OCI-LY7 (cell line): Measurements from ENCODE around the gene ING1. TPM values are rescaled to one million over a fixed set of nuclear protein-coding genes. Genes with fewer than 3 reads are reported as not detected.
A peak's percentile ranks its signal among the peaks of the same experiment; 100 is the strongest.

Experiments
- BruUV-seq: library from RNA; stranded (reverse); fragments of 400-500 nt; replicated peaks from 2 replicates; lab custom pipeline; 2021; lab: Mats Ljungman, UMichigan
- CTCF ChIA-PET: fragments of 300-600 bp; sonication (Branson Sonifier 250); formaldehyde crosslinking; loops from one replicate; lab custom pipeline; 2022; ENCODE audit warnings: antibody characterized with exemption; ENCODE audit not compliant: unreplicated experiment; lab: Charles Lee
- POLR2A ChIA-PET: fragments of 300-600 bp; sonication (Branson Sonifier 250); formaldehyde crosslinking; loops from one replicate; lab custom pipeline; 2022; ENCODE audit warnings: antibody characterized with exemption; lab: Charles Lee
- DNase-seq: peaks from one replicate; pipeline ENCODE4 v3.0.0-alpha.2; 2015; ENCODE audit warnings: low spot score
- H2AFZ ChIP-seq: fragments of 200-600 bp; sonication (generic), shearing (Covaris generic); 2 replicates; pipeline ENCODE4 v1.6.1; 2014; ENCODE audit warnings: mild to moderate bottlenecking, antibody characterized with exemption, low read length, moderate library complexity
- H3K27ac ChIP-seq: fragments of 200-600 bp; sonication (generic); 2 replicates; pipeline ENCODE4 v1.5.1; 2014; ENCODE audit warnings: mixed run types, low read depth, mild to moderate bottlenecking, moderate library complexity, low read length, inconsistent platforms; ENCODE audit not compliant: poor library complexity, severe bottlenecking
- H3K36me3 ChIP-seq: fragments of 200-600 bp; sonication (generic); 2 replicates; pipeline ENCODE4 v1.6.1; 2014; ENCODE audit warnings: mild to moderate bottlenecking, antibody characterized with exemption, low read length, moderate library complexity, mixed read lengths; ENCODE audit not compliant: insufficient read depth
- H3K4me1 ChIP-seq: fragments of 200-600 bp; sonication (generic); 2 replicates; pipeline ENCODE4 v1.5.1; 2014; ENCODE audit warnings: mild to moderate bottlenecking, low read length; ENCODE audit not compliant: insufficient read depth, poor library complexity, severe bottlenecking
- H3K4me2 ChIP-seq: fragments of 200-600 bp; sonication (generic); 2 replicates; pipeline ENCODE4 v1.6.1; 2014; ENCODE audit warnings: mild to moderate bottlenecking, low read length
- H3K4me3 ChIP-seq: fragments of 200-600 bp; sonication (generic); 2 replicates; pipeline ENCODE4 v1.5.1; 2014; ENCODE audit warnings: mild to moderate bottlenecking, low read depth, low read length; ENCODE audit not compliant: poor library complexity, severe bottlenecking
- H3K79me2 ChIP-seq: fragments of 200-600 bp; sonication (generic); 2 replicates; pipeline ENCODE4 v1.6.1; 2016; ENCODE audit warnings: low read depth, mild to moderate bottlenecking, low read length, moderate library complexity, mixed read lengths; ENCODE audit not compliant: insufficient read depth
- H3K9me2 ChIP-seq: fragments of 200-600 bp; sonication (generic); 2 replicates; pipeline ENCODE4 v1.6.1; 2016; ENCODE audit warnings: mild to moderate bottlenecking, low read length, mixed read lengths; ENCODE audit not compliant: insufficient read depth
- H3K9me3 ChIP-seq: fragments of 200-600 bp; sonication (generic); 2 replicates; pipeline ENCODE4 v1.6.1; 2014; ENCODE audit warnings: mild to moderate bottlenecking, mixed run types, low read length, mixed read lengths
- H4K20me1 ChIP-seq: fragments of 200-600 bp; sonication (generic); 2 replicates; pipeline ENCODE4 v1.6.1; 2014; ENCODE audit warnings: mild to moderate bottlenecking, antibody characterized with exemption, low read length, moderate library complexity, mixed read lengths; ENCODE audit not compliant: insufficient read depth
- EZH2phosphoT487 ChIP-seq: fragments of 200-600 bp; sonication (generic); IDR thresholded peaks from 2 replicates; pipeline ENCODE4 v1.6.1; 2018; ENCODE audit warnings: low read depth, borderline replicate concordance, mild to moderate bottlenecking, mixed run types, antibody characterized with exemption, low read length, moderate library complexity, mixed read lengths
- intact Hi-C: fragments of 100-400 bp; cut with micrococcal nuclease; formaldehyde crosslinking; loops from one replicate; pipeline ENCODE4 v1.10.0; 2022; ENCODE audit not compliant: unreplicated experiment
- total RNA-seq, 2 experiments: library from RNA; depleted of rRNA in 1 of 2; stranded (reverse); fragments of >200 nt in 1 of 2; shearing (Covaris generic) in 1 of 2; gene quantifications; 2 replicates each; pipeline ENCODE4 v1.2.3, GENCODE V29; 2014 to 2022
- TF ChIP-seq, protein P1 (sequence below): fragments of 200-600 bp; sonication (generic); conservative IDR thresholded peaks from 2 replicates; pipeline ENCODE4 v1.5.1; 2014; ENCODE audit warnings: mild to moderate bottlenecking, antibody characterized with exemption, low read length, moderate library complexity, mixed read lengths

The ING1 gene
- total RNA-seq, 2 experiments from 2014 or later = 9.6 to 14.7 TPM

DNA sequence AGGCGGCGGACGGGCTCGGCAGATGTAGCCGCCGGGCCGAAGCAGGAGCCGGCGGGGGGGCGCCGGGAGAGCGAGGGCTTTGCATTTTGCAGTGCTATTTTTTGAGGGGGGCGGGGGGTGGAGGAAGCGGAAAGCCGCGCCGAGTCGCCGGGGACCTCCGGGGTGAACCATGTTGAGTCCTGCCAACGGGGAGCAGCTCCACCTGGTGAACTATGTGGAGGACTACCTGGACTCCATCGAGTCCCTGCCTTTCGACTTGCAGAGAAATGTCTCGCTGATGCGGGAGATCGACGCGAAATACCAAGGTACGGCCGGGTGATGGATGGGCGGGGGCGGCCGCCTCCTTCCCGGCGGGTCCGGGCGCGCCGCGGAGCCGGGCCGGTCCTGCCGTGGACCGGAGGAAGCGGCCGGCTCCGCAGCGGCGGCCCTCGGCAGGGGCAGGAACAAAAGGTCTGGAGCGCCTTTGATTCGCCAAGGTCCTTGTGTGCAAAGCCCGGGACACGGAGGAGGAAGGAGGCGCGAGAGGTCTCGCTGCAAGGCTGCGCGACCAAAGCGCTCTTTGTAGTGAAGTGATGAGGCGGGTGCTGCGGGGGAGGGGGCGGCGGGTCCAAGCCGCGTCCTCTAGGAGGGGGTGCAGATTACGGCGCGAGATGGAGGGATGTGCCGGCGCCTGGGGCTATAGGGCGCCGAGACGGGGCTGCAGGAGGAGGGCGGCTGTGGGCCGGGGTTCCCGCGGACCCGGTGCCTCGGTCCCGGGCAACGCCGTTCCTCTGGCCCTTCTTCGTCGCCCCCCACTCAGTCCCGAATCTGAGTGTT, 689 bp downstream of the ING1 start:
- POLR2A ChIA-PET = no interaction called here
- peaks cover 21% of the 10 kb centered on the region for H3K4me1 ChIP-seq
- H2AFZ ChIP-seq = no peak overlapping the region
- CTCF ChIA-PET = no interaction called here
- peaks cover 41% of the 10 kb centered on the region for H3K79me2 ChIP-seq
- H3K36me3 ChIP-seq = peaks cover under 1% of the 10 kb centered on the region; the same call in 1 of the 2 replicates
- peaks cover 17% of the 10 kb centered on the region for H4K20me1 ChIP-seq
- no TSS peak for BruUV-seq
- peak overlapping the region; percentile 99 for H3K27ac ChIP-seq
- H3K4me3 ChIP-seq = peak overlapping the region; percentile 97
- intact Hi-C loops = loop anchor here (2.0 to 10.0 kb wide), 7 partner anchors 37 to 1549 kb away; partner anchors contain the start of genes ANKRD10 and NAXD
- no peaks in the 10 kb centered on the region for H3K9me2 ChIP-seq
- peak; percentile 74 for DNase-seq
- TF ChIP-seq, protein P1, sequence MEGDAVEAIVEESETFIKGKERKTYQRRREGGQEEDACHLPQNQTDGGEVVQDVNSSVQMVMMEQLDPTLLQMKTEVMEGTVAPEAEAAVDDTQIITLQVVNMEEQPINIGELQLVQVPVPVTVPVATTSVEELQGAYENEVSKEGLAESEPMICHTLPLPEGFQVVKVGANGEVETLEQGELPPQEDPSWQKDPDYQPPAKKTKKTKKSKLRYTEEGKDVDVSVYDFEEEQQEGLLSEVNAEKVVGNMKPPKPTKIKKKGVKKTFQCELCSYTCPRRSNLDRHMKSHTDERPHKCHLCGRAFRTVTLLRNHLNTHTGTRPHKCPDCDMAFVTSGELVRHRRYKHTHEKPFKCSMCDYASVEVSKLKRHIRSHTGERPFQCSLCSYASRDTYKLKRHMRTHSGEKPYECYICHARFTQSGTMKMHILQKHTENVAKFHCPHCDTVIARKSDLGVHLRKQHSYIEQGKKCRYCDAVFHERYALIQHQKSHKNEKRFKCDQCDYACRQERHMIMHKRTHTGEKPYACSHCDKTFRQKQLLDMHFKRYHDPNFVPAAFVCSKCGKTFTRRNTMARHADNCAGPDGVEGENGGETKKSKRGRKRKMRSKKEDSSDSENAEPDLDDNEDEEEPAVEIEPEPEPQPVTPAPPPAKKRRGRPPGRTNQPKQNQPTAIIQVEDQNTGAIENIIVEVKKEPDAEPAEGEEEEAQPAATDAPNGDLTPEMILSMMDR = peak; percentile 42
- no peak for TF ChIP-seq EZH2phosphoT487
- peak overlapping the region; percentile 92 for H3K4me2 ChIP-seq
- H3K9me3 ChIP-seq = no peaks in the 10 kb centered on the region

DNA sequence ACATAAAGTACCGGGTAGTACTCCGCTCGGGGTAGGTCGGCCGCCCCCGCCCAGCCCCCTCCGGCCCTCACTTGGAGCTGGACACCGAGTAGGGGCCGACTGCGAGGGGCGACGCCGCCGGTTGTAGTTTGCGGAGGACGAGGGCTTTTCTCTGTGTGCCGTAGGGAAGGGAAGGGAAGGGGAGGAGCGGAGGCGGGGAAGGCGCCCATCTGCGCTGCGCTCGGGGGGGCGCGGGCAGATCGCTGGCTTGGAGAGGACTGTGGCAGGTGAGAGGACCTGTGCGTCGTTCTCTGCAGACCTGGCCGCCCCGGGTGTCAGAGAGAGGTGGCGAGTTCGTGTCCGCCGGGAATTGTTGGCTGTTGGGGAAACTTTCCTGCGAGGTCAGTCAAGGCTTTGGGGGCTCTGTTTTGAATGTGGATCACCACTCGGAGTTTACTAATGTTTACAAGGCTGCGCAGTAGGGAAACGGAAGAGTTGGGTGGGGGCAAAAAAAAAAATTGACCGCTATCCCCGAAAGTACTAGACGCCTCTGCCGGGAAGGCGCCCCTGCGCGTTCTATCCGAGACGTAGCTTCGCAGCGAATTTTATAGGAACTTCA, 1.4 kb downstream of the ING1 start:
- peak; percentile 39 for DNase-seq
- intact Hi-C loops = loop anchor here (2.0 to 10.0 kb wide), 7 partner anchors 38 to 1550 kb away; partner anchors contain the start of genes ANKRD10 and NAXD
- H4K20me1 ChIP-seq = peaks cover 17% of the 10 kb centered on the region
- H3K4me3 ChIP-seq = peak overlapping the region; percentile 97
- ChIA-PET POLR2A (interaction anchor here (1.0 kb wide), 1 partner anchor 69 kb away, joined by 3 read pairs; no protein-coding TSS in a partner anchor), CTCF (no interaction called here)
- BruUV-seq = no TSS peak
- peak overlapping the region; percentile 99 for H3K27ac ChIP-seq
- H3K4me1 ChIP-seq = peaks cover 21% of the 10 kb centered on the region
- H3K9me2 ChIP-seq = no peaks in the 10 kb centered on the region
- TF ChIP-seq, protein P1 = no peak
- TF ChIP-seq EZH2phosphoT487 = no peak
- H3K79me2 ChIP-seq = peaks cover 48% of the 10 kb centered on the region
- no peaks in the 10 kb centered on the region for H3K9me3 ChIP-seq
- H3K36me3 ChIP-seq = peaks cover 8% of the 10 kb centered on the region; the same call in 1 of the 2 replicates
- H3K4me2 ChIP-seq = peak overlapping the region; percentile 92
- no peak overlapping the region for H2AFZ ChIP-seq
